Kidney epithelial cell (primary cell): ENCODE results near the gene NUB1. TPM values are rescaled to one million over a fixed set of nuclear protein-coding genes. Genes with fewer than 3 reads are reported as not detected.

Experiments
- DNase-seq: peaks from one replicate; pipeline ENCODE4 v3.0.0-alpha.2; 2010; ENCODE audit warnings: low read depth
- H3K27me3 ChIP-seq: 2 replicates; pipeline ENCODE4 v1.6.0; 2011; ENCODE audit warnings: low read length; ENCODE audit not compliant: control insufficient read depth, insufficient read depth
- H3K36me3 ChIP-seq: 2 replicates; pipeline ENCODE4 v1.5.1; 2011; ENCODE audit warnings: low read length; ENCODE audit not compliant: control insufficient read depth, insufficient read depth
- H3K4me3 ChIP-seq: 2 replicates; pipeline ENCODE4 v1.5.1; 2011; ENCODE audit warnings: low read depth, mild to moderate bottlenecking, control low read depth, low read length
- CTCF ChIP-seq: IDR thresholded peaks from 2 replicates; pipeline ENCODE4 v1.5.1; 2011; ENCODE audit warnings: mild to moderate bottlenecking, moderate library complexity, low read length, control low read depth, inconsistent platforms; ENCODE audit not compliant: insufficient read depth, poor library complexity, severe bottlenecking
- total RNA-seq: library from RNA; depleted of rRNA; stranded (reverse); fragments of >200 nt; gene quantifications from 2 replicates; pipeline ENCODE4 v1.2.3, GENCODE V29; 2015

The NUB1 gene
- total RNA-seq, 1 donor from 2014 or later: 60.2 TPM

- H3K4me3 ChIP-seq: no peak overlapping the region
- H3K27me3 ChIP-seq: peaks cover 4% of the 10 kb centered on the region
- TF ChIP-seq CTCF: no peak
- no peaks in the 10 kb centered on the region for H3K36me3 ChIP-seq
- DNase-seq: no peak
Observed at GRCh38 chr7:151375530-151376217, 34.1 kb downstream of the NUB1 start.

GRCh38 chr7:151376218-151376902, 34.7 kb downstream of the NUB1 start:
- Histone ChIP-seq H3K4me3 (no peak overlapping the region), H3K27me3 (peaks cover 11% of the 10 kb centered on the region), H3K36me3 (no peaks in the 10 kb centered on the region)
- DNase-seq: no peak
- no peak for TF ChIP-seq CTCF

GRCh38 chr7:151377406-151377805, 35.8 kb downstream of the NUB1 start:
- Histone ChIP-seq H3K4me3 (no peak overlapping the region), H3K27me3 (peaks cover 21% of the 10 kb centered on the region), H3K36me3 (no peaks in the 10 kb centered on the region)
- DNase-seq: no peak
- TF ChIP-seq CTCF: no peak

- TF ChIP-seq CTCF: no peak
Observed at GRCh38 chr7:151378011-151378410, 36.4 kb downstream of the NUB1 start.

GRCh38 chr7:151378496-151379192, 37.0 kb downstream of the NUB1 start:
- Histone ChIP-seq H3K4me3 (no peak overlapping the region), H3K36me3 (no peaks in the 10 kb centered on the region), H3K27me3 (peaks cover 30% of the 10 kb centered on the region)
- DNase-seq: no peak
- no peak for TF ChIP-seq CTCF

More at GRCh38 chr7:151378011-151378410, 36.4 kb downstream of the NUB1 start:
- Histone ChIP-seq H3K36me3 (no peaks in the 10 kb centered on the region), H3K27me3 (peaks cover 27% of the 10 kb centered on the region), H3K4me3 (no peak overlapping the region)
- no peak for DNase-seq
